GM12872 (cell line): ENCODE data around the gene ELL2.

Source experiments
- CTCF ChIP-seq: IDR thresholded peaks from 3 replicates; pipeline ENCODE4 v1.5.1; 2011; ENCODE audit warnings: low read depth, mild to moderate bottlenecking, low read length, moderate library complexity; ENCODE audit not compliant: insufficient read depth

Gene ELL2

DNA sequence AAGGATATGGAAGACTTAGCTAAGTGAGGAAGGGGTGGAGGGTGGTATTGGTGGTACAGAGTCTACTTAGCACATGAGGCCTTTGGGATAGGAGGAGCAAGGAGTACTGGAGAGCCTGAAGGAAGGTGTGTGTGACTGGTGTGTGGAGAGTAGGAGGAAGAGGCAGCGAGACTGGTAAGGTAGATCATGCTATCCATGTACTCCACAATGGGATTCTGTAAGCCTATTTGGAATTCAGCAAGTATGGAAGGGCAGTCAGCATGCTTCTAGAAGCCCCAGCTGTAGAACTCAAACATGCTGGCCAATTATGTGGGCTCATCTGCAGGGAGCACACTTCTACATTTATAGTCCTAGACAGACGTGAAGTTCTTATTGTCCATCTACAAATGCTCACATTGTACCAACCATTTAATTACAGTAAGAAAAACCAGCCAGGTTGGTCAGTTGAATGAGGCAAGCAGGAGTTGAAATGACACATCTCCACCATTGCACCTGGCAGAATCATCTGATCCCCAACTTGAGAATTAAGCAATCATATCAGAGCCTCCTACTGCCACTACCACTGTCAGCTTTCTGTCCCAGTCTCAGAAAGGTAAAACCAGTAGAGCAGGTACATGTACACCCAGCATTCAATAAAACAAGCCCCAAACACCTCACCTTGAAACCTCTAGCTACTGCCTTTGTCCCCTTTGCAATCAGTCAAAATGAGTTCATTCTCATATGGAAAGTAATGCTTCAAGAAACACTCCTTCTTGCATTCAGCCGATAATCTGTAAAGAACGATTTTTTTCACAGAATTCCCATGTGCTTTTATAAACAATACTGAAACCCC is 78.2 kb downstream of the ELL2 start:
- TF ChIP-seq CTCF = no peak

DNA sequence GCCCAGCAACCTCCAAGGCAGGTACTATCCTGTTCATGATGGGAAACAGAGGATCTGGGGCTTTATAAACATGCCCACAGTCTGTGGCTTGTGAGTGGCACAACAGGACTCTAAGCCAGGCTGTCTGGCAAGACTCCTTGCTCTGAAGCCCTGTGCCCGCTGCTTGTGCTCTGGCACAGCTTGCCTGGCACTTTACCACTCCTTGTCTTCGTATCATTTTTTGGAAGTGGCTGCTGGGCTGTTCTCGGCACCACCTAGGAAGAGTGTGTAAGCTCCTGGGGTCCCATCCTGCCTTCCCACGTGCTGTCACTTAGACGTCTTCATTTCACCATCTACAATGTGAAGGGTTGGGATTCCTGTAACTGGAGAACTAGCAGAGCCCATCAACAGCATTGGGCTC is 79.8 kb downstream of the ELL2 start:
- no peak for TF ChIP-seq CTCF

DNA sequence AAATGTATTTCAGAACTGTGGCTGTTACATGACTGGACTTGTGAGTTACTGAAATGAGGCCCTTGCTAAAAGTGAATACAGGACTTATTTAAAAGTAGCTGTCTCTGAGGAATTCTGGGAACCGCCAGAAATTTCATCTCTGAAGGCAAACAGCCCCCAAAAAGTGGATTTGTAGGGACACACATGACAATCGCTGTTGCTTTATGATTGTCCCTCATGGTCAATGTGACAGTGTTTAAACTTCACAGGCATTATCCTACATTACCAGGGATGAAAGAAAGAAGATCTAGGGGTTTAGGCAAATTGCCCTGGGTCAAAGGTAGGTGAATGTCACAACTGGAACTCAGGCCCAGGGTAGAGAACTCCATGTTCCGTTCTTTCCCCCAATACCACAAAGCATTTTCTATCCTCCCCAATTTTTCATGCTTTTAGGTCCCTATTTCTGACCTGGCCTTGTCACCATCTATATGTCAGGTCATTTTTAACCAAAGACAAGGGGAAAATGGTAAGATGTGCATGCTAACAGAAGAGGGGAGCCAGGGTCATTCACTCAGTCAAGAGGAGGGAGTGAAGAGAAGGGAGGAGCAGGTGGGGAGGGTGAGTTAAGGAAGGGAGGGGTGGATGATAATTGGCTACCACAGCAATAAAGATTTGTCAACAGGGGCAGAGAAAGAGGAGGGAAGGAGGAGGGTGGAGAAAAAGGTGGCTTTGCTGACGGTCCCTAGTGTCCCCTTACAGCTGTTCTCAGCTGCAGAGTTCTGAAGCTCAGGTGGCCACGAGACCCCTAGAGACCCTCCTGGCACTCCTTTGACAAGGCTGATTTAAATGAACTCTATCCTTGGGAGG is 81.3 kb downstream of the ELL2 start:
- TF ChIP-seq CTCF = no peak

DNA sequence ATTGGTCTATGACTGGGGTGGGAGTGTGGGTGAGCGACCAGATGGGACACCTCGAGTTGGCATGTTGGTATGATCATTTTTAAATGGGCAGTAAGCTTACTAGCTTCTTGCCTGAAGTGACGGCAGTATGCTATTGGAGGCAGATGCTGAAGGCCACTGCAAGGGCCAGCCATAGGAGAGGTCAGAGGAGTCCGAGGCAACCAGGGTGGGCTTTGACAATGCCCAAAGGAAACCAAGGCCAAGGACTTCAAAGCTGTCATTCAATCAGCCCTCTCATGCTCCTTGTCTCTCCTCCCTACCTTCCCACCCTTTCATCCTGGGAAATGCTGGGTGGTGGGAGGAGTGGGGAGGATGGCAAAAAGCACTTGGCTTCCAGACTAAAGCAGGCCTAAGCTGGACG is 82.0 kb downstream of the ELL2 start:
- TF ChIP-seq CTCF = no peak

DNA sequence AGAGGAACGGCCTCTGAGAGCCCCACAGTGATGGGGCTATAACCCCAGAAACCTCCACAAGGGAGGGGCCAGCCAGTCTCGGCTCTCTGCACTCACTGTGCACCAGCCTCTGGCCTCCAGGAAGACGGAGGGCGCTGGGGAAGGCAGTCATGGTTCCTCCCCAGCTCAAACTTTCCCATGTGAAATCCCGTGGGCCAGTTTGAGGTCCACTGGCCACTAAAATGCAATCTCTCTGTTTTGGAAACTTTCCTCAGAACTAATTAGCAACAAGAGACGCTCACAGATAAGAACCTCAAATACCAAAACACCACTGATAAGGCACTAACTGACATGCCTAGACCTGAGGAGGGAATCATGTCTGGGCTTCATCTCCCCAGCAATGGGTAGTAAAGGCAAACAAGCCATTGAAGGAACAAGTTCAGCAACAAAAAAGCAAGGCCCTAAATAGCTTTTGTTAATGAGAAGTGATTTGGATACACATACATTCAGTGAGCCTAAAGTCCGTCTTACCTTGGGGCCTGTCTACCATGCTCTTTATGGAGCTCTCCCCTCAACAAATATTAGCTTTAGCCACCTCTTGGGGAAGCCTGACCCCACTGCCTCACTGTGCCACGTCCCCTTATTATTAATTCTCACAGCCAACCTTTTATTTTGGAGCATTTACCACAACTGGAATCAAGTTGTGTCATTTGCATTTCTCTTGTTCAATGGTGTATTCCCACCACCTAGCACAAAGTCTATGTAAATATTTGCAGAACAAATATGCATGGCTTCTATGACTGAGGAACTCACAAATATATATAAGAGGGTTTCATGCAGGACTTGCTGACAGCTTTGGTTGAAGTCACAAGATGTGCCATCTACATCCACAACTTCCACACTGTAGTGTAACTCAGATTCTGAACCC is 83.0 kb downstream of the ELL2 start:
- TF ChIP-seq CTCF = no peak

DNA sequence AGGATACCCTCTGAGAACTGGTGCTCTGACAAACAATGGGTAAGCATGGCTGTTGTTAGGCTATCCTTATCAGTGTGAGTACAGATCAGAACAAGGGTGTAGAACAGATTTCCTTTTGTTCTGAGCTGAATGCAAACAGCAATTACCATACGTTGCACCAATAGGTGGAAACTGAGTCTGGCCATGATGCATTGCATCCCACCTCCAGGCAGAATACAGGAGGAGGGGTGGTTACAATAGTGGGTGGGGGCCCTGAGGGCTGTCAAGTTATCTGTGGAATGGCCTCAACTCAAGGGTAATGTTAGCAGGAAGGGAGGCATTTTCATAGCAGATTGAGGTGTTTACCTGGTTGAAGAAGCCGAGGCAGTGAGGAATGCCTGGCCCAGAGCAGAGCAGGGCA is 84.9 kb downstream of the ELL2 start:
- TF ChIP-seq CTCF = no peak

DNA sequence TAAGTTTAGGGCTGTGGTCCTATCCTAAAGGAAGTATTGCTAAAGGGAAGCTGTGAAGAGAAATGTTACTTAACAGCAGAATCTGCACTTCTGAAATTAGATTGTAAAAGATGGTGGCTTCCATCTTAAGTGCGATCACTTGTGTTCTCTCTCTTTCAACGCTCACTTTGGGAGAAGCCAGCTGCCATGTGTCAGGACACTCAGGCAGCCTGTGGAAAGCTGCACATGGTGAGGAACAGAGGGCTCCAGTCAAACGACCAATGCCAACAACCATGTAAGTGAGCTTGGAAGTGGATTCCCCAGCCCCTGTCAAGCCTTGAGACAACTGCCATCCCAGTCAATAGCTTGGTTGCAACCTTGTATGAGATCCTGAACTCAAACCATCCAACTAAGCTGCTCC is 87.4 kb downstream of the ELL2 start:
- no peak for TF ChIP-seq CTCF
